K562 (cell line): Measurements from ENCODE around the gene SETD5. TPM values are rescaled to one million over a fixed set of nuclear protein-coding genes. Genes with fewer than 3 reads are reported as not detected.

Experiments
- ATAC-seq: fragments of 200-7000 bp; cut with Tn5 transposase; 3 replicates; pipeline ENCODE4 v1.9.1; 2020; ENCODE audit warnings: moderate library complexity
- BruUV-seq: library from RNA; stranded (reverse); fragments of 400-500 nt; replicated peaks from 2 replicates; lab custom pipeline; 2021; lab: Mats Ljungman, UMichigan
- CTCF ChIA-PET: fragments of 300-600 bp; formaldehyde crosslinking; extraction: SDS; loops from one replicate; lab custom pipeline; 2021; ENCODE audit warnings: low intra/inter-chr PET ratio; lab: Yijun Ruan, JAX
- POLR2A ChIA-PET: fragments of 300-600, 350-650 bp; sonication (Branson Sonifier 250); formaldehyde crosslinking; extraction: SDS; loops from one replicate; lab custom pipeline; 2021; ENCODE audit warnings: antibody characterized with exemption, inconsistent platforms; lab: Yijun Ruan, JAX
- DNase-seq, 4 experiments: peaks; one replicate each; pipeline versions ENCODE4 v3.0.0 to v3.0.0-alpha.2; 2011 to 2018; ENCODE audit warnings: low spot score in 3 of 4, mixed read lengths in 3 of 4; ENCODE audit errors: extremely low read depth in 1 of 4
- FAIRE-seq: peaks from 2 replicates; lab custom pipeline; 2011; peaks lifted over from hg19 to GRCh38; lab: Jason Lieb, UNC
- H2AFZ ChIP-seq: 2 replicates; pipeline ENCODE4 v1.6.0; 2011; ENCODE audit warnings: low read depth, low read length, control low read depth, inconsistent platforms
- H3K27ac ChIP-seq: fragments of 200-600 bp; 3 replicates; pipeline ENCODE4 v1.8.0; 2011; ENCODE audit warnings: low read depth, mild to moderate bottlenecking, control low read depth, inconsistent platforms, low read length, moderate library complexity, mixed read lengths; ENCODE audit errors: extremely low read depth
- H3K27me3 ChIP-seq, 2 experiments: fragments of 300-600 bp in 1 of 2; 2 replicates in 1 of 2; 3 replicates in 1 of 2; pipeline versions ENCODE4 v1.6.0 to v1.8.0; 2011; ENCODE audit warnings: inconsistent platforms in 2 of 2, low read length in 2 of 2, mild to moderate bottlenecking in 1 of 2, mixed read lengths in 1 of 2, moderate library complexity in 1 of 2; ENCODE audit not compliant: control insufficient read depth in 2 of 2, insufficient read depth in 2 of 2
- H3K36me3 ChIP-seq: fragments of 300-600 bp; 3 replicates; pipeline ENCODE4 v1.8.0; 2011; ENCODE audit warnings: mild to moderate bottlenecking, low read length, inconsistent platforms; ENCODE audit not compliant: control insufficient read depth, insufficient read depth
- H3K4me1 ChIP-seq, 2 experiments: fragments of 200-600 bp in 1 of 2; replicated peaks in 1 of 2; 2 replicates in 1 of 2; 3 replicates in 1 of 2; pipeline versions ENCODE4 v1.5.1 to v1.8.0; 2011; ENCODE audit warnings: inconsistent platforms in 2 of 2, low read length in 2 of 2, mild to moderate bottlenecking in 1 of 2, mixed read lengths in 1 of 2, moderate library complexity in 1 of 2; ENCODE audit not compliant: control insufficient read depth in 2 of 2, insufficient read depth in 2 of 2
- H3K4me2 ChIP-seq: 2 replicates; pipeline ENCODE4 v1.6.1; 2011; ENCODE audit warnings: low read length, control low read depth, inconsistent platforms, mixed read lengths; ENCODE audit not compliant: insufficient read depth
- H3K4me3 ChIP-seq: fragments of 200-600 bp; sonication (generic), shearing (Covaris generic); 2 replicates; pipeline ENCODE4 v1.5.1; 2016; ENCODE audit warnings: control low read depth, inconsistent platforms
- H3K79me2 ChIP-seq: fragments of 200-600 bp; 3 replicates; pipeline ENCODE4 v1.8.0; 2011; ENCODE audit warnings: low read length, inconsistent platforms; ENCODE audit not compliant: control insufficient read depth, insufficient read depth
- H3K9ac ChIP-seq, 2 experiments: 2 replicates each; pipeline versions ENCODE4 v1.6.0 to v1.6.1; 2011; ENCODE audit warnings: low read depth in 2 of 2, low read length in 2 of 2, control low read depth in 1 of 2, inconsistent platforms in 1 of 2, mild to moderate bottlenecking in 1 of 2, mixed read lengths in 1 of 2; ENCODE audit not compliant: insufficient read depth in 1 of 2
- H3K9me1 ChIP-seq: one replicate; pipeline ENCODE4 v1.6.0; 2011; ENCODE audit warnings: inconsistent platforms, mild to moderate bottlenecking, low read length, moderate library complexity; ENCODE audit not compliant: control insufficient read depth, insufficient read depth
- H3K9me3 ChIP-seq: replicated peaks from 2 replicates; pipeline ENCODE4 v1.5.1; 2011; ENCODE audit warnings: low read depth, low read length, inconsistent platforms; ENCODE audit not compliant: control insufficient read depth, insufficient read depth
- H4K20me1 ChIP-seq: replicated peaks from 2 replicates; pipeline ENCODE4 v1.6.1; 2011; ENCODE audit warnings: low read length, inconsistent platforms, mixed read lengths; ENCODE audit not compliant: control insufficient read depth, insufficient read depth
- BRF1 ChIP-seq: IDR thresholded peaks from 3 replicates; pipeline ENCODE4 v1.6.1; 2011; ENCODE audit warnings: borderline replicate concordance, mild to moderate bottlenecking; ENCODE audit not compliant: insufficient read length; ENCODE audit errors: extremely low read depth
- ETS2 ChIP-seq: IDR thresholded peaks from 2 replicates; pipeline ENCODE4 v1.6.1; 2016; ENCODE audit warnings: borderline replicate concordance, missing genetic modification characterization, mild to moderate bottlenecking, moderate library complexity, missing compliant biosample characterization; ENCODE audit not compliant: poor library complexity, severe bottlenecking
- PCBP1 ChIP-seq: fragments of 200-400 bp; formaldehyde crosslinking; IDR thresholded peaks from 2 replicates; pipeline ENCODE4 v1.6.1; 2018; ENCODE audit warnings: mild to moderate bottlenecking, low read depth, low read length; ENCODE audit not compliant: poor library complexity, severe bottlenecking
- PHTF2 ChIP-seq: fragments of 250-450 bp; sonication (Bioruptor Pico); IDR thresholded peaks from 2 replicates; pipeline ENCODE4 v1.5.0; 2021; ENCODE audit warnings: mild to moderate bottlenecking
- POLR2A ChIP-seq: fragments of 450-650 bp; conservative IDR thresholded peaks from 2 replicates; pipeline ENCODE4 v1.6.1; 2016
- STAT5B ChIP-seq: fragments of 250-450 bp; sonication (Bioruptor Pico); IDR thresholded peaks from 2 replicates; pipeline ENCODE4 v1.8.0; 2021; ENCODE audit warnings: mild to moderate bottlenecking, inconsistent platforms
- ZKSCAN8 ChIP-seq: fragments of 200-800 bp; sonication (Bioruptor generic); IDR thresholded peaks from 2 replicates; pipeline ENCODE4 v1.6.1; 2016; ENCODE audit warnings: missing genetic modification characterization, missing compliant biosample characterization
- ZNF212 ChIP-seq: fragments of 450-650 bp; formaldehyde crosslinking; IDR thresholded peaks from 2 replicates; pipeline ENCODE4 v1.4.0; 2020; ENCODE audit warnings: mild to moderate bottlenecking
- ZNF589 ChIP-seq: fragments of 200-800 bp; sonication (Bioruptor generic); IDR thresholded peaks from 2 replicates; pipeline ENCODE4 v1.6.1; 2016; ENCODE audit warnings: low read depth, missing genetic modification characterization, missing compliant biosample characterization
- WGBS: fragments of 100-300 bp; shearing (Covaris generic); methylation state at CpG from one replicate; pipeline ENCODE4 v1.1.6; 2016; ENCODE audit warnings: low coverage, mixed read lengths; ENCODE audit not compliant: insufficient coverage; ENCODE audit errors: missing lambda C conversion rate; 5-methylcytosine and 5-hydroxymethylcytosine counted together
- in situ Hi-C: fragments of 300-500 bp; cut with MboI; formaldehyde crosslinking; loops from 4 replicates; pipeline ENCODE4 v1.15.0; 2018; ENCODE audit warnings: inconsistent platforms, mixed read lengths
- intact Hi-C: fragments of 100-400 bp; cut with micrococcal nuclease; formaldehyde crosslinking; loops from 2 replicates; pipeline ENCODE4 v1.14.2; 2022
- polyA plus RNA-seq, 8 experiments: library from polyadenylated mRNA; depleted of rRNA in 4 of 8; stranded (reverse) in 5 of 8; unstranded in 3 of 8; fragments of >200 nt; fragmentation: Nextera tagmentation in 2 of 8; fragmentation: Illumina TruSeq in 1 of 8; extraction: Ambion mirVana in 2 of 8; extraction: Trizol in 1 of 8; gene quantifications; 2 replicates each; pipeline versions ENCODE4 v1.2.1 to v1.2.3, GENCODE V29; 2011 to 2014; ENCODE audit warnings: inconsistent platforms in 1 of 8, missing spikeins in 1 of 8
- total RNA-seq, 7 experiments: library from RNA; depleted of rRNA in 6 of 7; stranded (reverse); fragments of >200 nt in 6 of 7; fragmentation: Illumina TruSeq in 2 of 7; extraction: Trizol in 2 of 7; gene quantifications; 2 replicates each; pipeline versions ENCODE4 v1.2.1 to v1.2.3, GENCODE V29; 2011 to 2021; ENCODE audit warnings: low replicate concordance in 1 of 7

The SETD5 gene
- total and polyA plus RNA-seq, 9 of the 15 experiments (the other 6 are each of a cell fraction or from before 2014, with no cell fraction given), result 20.8 to 135 (median 87.2) TPM

GRCh38 chr3:9433627-9434521, 36.5 kb downstream of the SETD5 start:
- H4K20me1 ChIP-seq, result peaks cover 7% of the 10 kb centered on the region; the same call in 1 of the 2 replicates
- H3K4me1 ChIP-seq, result no peaks in the 10 kb centered on the region
- H3K36me3 ChIP-seq, result peaks cover 96% of the 10 kb centered on the region
- 94% methylated on average over 15 of the region's 15 CpGs for WGBS
- H3K9me3 ChIP-seq, result no peaks in the 10 kb centered on the region
- intact Hi-C loops (no loop called here), in situ Hi-C loops (no loop called here)
- no peaks in the 10 kb centered on the region for H3K27me3 ChIP-seq
- peaks cover 74% of the 10 kb centered on the region for H3K79me2 ChIP-seq
- BruUV-seq, result no TSS peak
- DNase-seq (no peak), FAIRE-seq (no peak), ATAC-seq (no peak)
- H3K9me1 ChIP-seq, result no peaks in the 10 kb centered on the region
- no peak overlapping the region for H3K4me2 ChIP-seq
- CTCF ChIA-PET, result no interaction called here
- H3K27ac ChIP-seq, result no peak overlapping the region
- TF ChIP-seq POLR2A (no peak), ETS2 (no peak), PHTF2 (CRISPR knock-in tag) (no peak), BRF1 (no peak), PCBP1 (no peak), ZKSCAN8 (CRISPR knock-in tag) (no peak), ZNF212 (CRISPR knock-in tag) (no peak), ZNF589 (no peak), STAT5B (no peak)
- TF ChIP-seq, all 486 proteins: peak for 0
- Histone ChIP-seq H3K4me3 (no peak overlapping the region), H2AFZ (no peak overlapping the region), H3K9ac (no peak overlapping the region)
- POLR2A ChIA-PET, result interaction anchor here (1.7 kb wide), 1 partner anchor 13 kb away, joined by 5 read pairs; no protein-coding TSS in a partner anchor
